HCT116 (cell line): ENCODE data around the gene CFAP61. TPM values are rescaled to one million over a fixed set of nuclear protein-coding genes. Genes with fewer than 3 reads are reported as not detected.
A peak's percentile ranks its signal among the peaks of the same experiment; 100 is the strongest.

Experiments used
- ATAC-seq: fragments of 200-7000 bp; cut with Tn5 transposase; 2 replicates; pipeline ENCODE4 v1.9.1; 2020; ENCODE audit warnings: mild to moderate bottlenecking, moderate library complexity
- BruUV-seq: library from RNA; stranded (reverse); fragments of 400-500 nt; replicated peaks from 2 replicates; lab custom pipeline; 2021; lab: Mats Ljungman, UMichigan
- CTCF ChIA-PET: fragments of 300-600 bp; sonication (Branson Sonifier 250); formaldehyde crosslinking; loops from one replicate; lab custom pipeline; 2021; ENCODE audit warnings: antibody characterized with exemption; lab: Charles Lee
- POLR2A ChIA-PET: fragments of 300-600, 350-600 bp; sonication (Branson Sonifier 250); formaldehyde crosslinking; loops from one replicate; lab custom pipeline; 2021; ENCODE audit warnings: antibody characterized with exemption; lab: Charles Lee
- RAD21 ChIA-PET, 2 experiments: fragments of 300-600 bp; sonication (Branson Sonifier 250); formaldehyde crosslinking; loops; one replicate each; lab custom pipeline; 2023; ENCODE audit warnings: low total read pairs in 2 of 2; ENCODE audit not compliant: uncharacterized antibody in 2 of 2, unreplicated experiment in 2 of 2, low non-redundant PET in 1 of 2; lab: Charles Lee
- DNase-seq: peaks from one replicate; pipeline ENCODE4 v3.0.0-alpha.2; 2010; ENCODE audit warnings: low read depth, low spot score
- H2AFZ ChIP-seq: fragments of 200-600 bp; shearing (Covaris generic), sonication (generic); 2 replicates; pipeline ENCODE4 v1.6.1; 2017; ENCODE audit warnings: low read depth, mixed run types, mixed read lengths, antibody characterized with exemption, low read length; ENCODE audit not compliant: poor library complexity, severe bottlenecking
- H3K27ac ChIP-seq: 2 replicates; pipeline ENCODE4 v1.5.1; 2012; ENCODE audit warnings: low read depth, low read length
- H3K27me3 ChIP-seq: fragments of 200-600 bp; sonication (generic); 2 replicates; pipeline ENCODE4 v1.6.1; 2016; ENCODE audit warnings: mixed run types, low read length, mixed read lengths; ENCODE audit not compliant: insufficient read depth
- H3K36me3 ChIP-seq, 2 experiments: fragments of 200-500 bp in 1 of 2; fragments of 200-600 bp in 1 of 2; sonication (Bioruptor generic) in 1 of 2; sonication (generic) in 1 of 2; 2 replicates each; pipeline versions ENCODE4 v1.5.1 to v1.6.1; 2014 to 2016; ENCODE audit warnings: low read length in 2 of 2, inconsistent platforms in 1 of 2, mixed read lengths in 1 of 2, mixed run types in 1 of 2; ENCODE audit not compliant: insufficient read depth in 2 of 2, control insufficient read depth in 1 of 2
- H3K4me1 ChIP-seq, 2 experiments: fragments of 200-600 bp in 1 of 2; sonication (generic) in 1 of 2; 2 replicates each; pipeline versions ENCODE4 v1.5.1 to v1.6.1; 2012 to 2017; ENCODE audit warnings: low read length in 2 of 2, inconsistent platforms in 1 of 2, mild to moderate bottlenecking in 1 of 2, mixed read lengths in 1 of 2, mixed run types in 1 of 2, moderate library complexity in 1 of 2; ENCODE audit not compliant: insufficient read depth in 2 of 2, control insufficient read depth in 1 of 2
- H3K4me2 ChIP-seq: fragments of 200-600 bp; sonication (generic); 2 replicates; pipeline ENCODE4 v1.6.1; 2017; ENCODE audit warnings: mixed run types, low read length, mixed read lengths
- H3K4me3 ChIP-seq, 2 experiments: fragments of 200-600 bp in 1 of 2; sonication (generic) in 1 of 2; replicated peaks in 1 of 2; 2 replicates each; pipeline ENCODE4 v1.5.1; 2011 to 2016; ENCODE audit warnings: low read length in 2 of 2, control low read depth in 1 of 2, low read depth in 1 of 2, mild to moderate bottlenecking in 1 of 2, mixed read lengths in 1 of 2, mixed run types in 1 of 2
- H3K79me2 ChIP-seq: fragments of 200-600 bp; sonication (generic); 2 replicates; pipeline ENCODE4 v1.6.1; 2017; ENCODE audit warnings: mild to moderate bottlenecking, mixed run types, low read length, moderate library complexity, mixed read lengths; ENCODE audit not compliant: insufficient read depth
- H3K9ac ChIP-seq: fragments of 200-600 bp; sonication (generic); 2 replicates; pipeline ENCODE4 v1.6.1; 2016; ENCODE audit warnings: low read length, mixed read lengths
- H3K9me2 ChIP-seq: fragments of 200-600 bp; sonication (generic), shearing (Covaris generic); 2 replicates; pipeline ENCODE4 v1.6.1; 2017; ENCODE audit warnings: mixed run types, mild to moderate bottlenecking, moderate library complexity; ENCODE audit not compliant: insufficient read depth
- H3K9me3 ChIP-seq, 2 experiments: fragments of 200-500 bp in 1 of 2; fragments of 200-600 bp in 1 of 2; sonication (Bioruptor generic) in 1 of 2; sonication (generic) in 1 of 2; 2 replicates each; pipeline ENCODE4 v1.6.1; 2014 to 2017; ENCODE audit warnings: low read length in 2 of 2, mixed read lengths in 2 of 2, inconsistent platforms in 1 of 2, low read depth in 1 of 2, mild to moderate bottlenecking in 1 of 2, mixed run types in 1 of 2, moderate library complexity in 1 of 2; ENCODE audit not compliant: control insufficient read depth in 1 of 2, insufficient read depth in 1 of 2
- H4K20me1 ChIP-seq: fragments of 200-600 bp; sonication (generic), shearing (Covaris generic); 2 replicates; pipeline ENCODE4 v1.6.1; 2017; ENCODE audit warnings: mixed run types, mild to moderate bottlenecking, moderate library complexity; ENCODE audit not compliant: insufficient read depth
- ATF3 ChIP-seq: IDR thresholded peaks from 2 replicates; pipeline ENCODE4 v1.6.1; 2012
- CBX3 ChIP-seq: IDR thresholded peaks from 2 replicates; pipeline ENCODE4 v1.6.1; 2012; ENCODE audit warnings: low read depth
- CTCF ChIP-seq, 3 experiments: fragments of 200-600 bp in 1 of 3; sonication (generic) in 1 of 3; IDR thresholded peaks in 2 of 3; conservative IDR thresholded peaks in 1 of 3; 2 replicates each; pipeline ENCODE4 v1.5.1; 2012 to 2017; ENCODE audit warnings: low read depth in 2 of 3, low read length in 2 of 3, antibody characterized with exemption in 1 of 3, borderline replicate concordance in 1 of 3, control low read depth in 1 of 3, mild to moderate bottlenecking in 1 of 3, mixed read lengths in 1 of 3, mixed run types in 1 of 3, moderate library complexity in 1 of 3; ENCODE audit not compliant: insufficient read depth in 1 of 3
- EGR1 ChIP-seq: IDR thresholded peaks from 2 replicates; pipeline ENCODE4 v1.6.1; 2012; ENCODE audit warnings: low read depth
- ELF1 ChIP-seq: IDR thresholded peaks from 2 replicates; pipeline ENCODE4 v1.6.1; 2012; ENCODE audit warnings: low read depth, borderline replicate concordance
- EZH2 ChIP-seq: fragments of 200-600 bp; sonication (generic); IDR thresholded peaks from 2 replicates; pipeline ENCODE4 v1.6.1; 2017; ENCODE audit warnings: antibody characterized with exemption, mixed run types
- EZH2phosphoT487 ChIP-seq: fragments of 200-600 bp; IDR thresholded peaks from 2 replicates; pipeline ENCODE4 v1.6.1; 2018; ENCODE audit warnings: antibody characterized with exemption, borderline replicate concordance
- FOSL1 ChIP-seq: IDR thresholded peaks from 2 replicates; pipeline ENCODE4 v1.6.1; 2012; ENCODE audit warnings: low read depth
- JUND ChIP-seq: IDR thresholded peaks from 2 replicates; pipeline ENCODE4 v1.6.1; 2012
- MAX ChIP-seq: IDR thresholded peaks from 2 replicates; pipeline ENCODE4 v1.6.1; 2012
- POLR2A ChIP-seq: IDR thresholded peaks from 2 replicates; pipeline ENCODE4 v1.7.0; 2011; ENCODE audit warnings: borderline replicate concordance; ENCODE audit not compliant: insufficient read depth, insufficient read length; ENCODE audit errors: extremely low read depth
- SIN3A ChIP-seq: IDR thresholded peaks from 2 replicates; pipeline ENCODE4 v1.6.1; 2012; ENCODE audit warnings: low read depth
- SP1 ChIP-seq: IDR thresholded peaks from 2 replicates; pipeline ENCODE4 v1.6.1; 2012; ENCODE audit warnings: low read depth
- SRF ChIP-seq: IDR thresholded peaks from 2 replicates; pipeline ENCODE4 v1.6.1; 2012; ENCODE audit warnings: low read depth
- TCF7L2 ChIP-seq: IDR thresholded peaks from 2 replicates; pipeline ENCODE4 v1.7.0; 2011; ENCODE audit warnings: borderline replicate concordance, inconsistent platforms; ENCODE audit not compliant: insufficient read depth, insufficient read length; ENCODE audit errors: extremely low read depth
- YY1 ChIP-seq: IDR thresholded peaks from 2 replicates; pipeline ENCODE4 v1.6.1; 2011; ENCODE audit warnings: low read length, low read depth, moderate library complexity, mild to moderate bottlenecking; ENCODE audit not compliant: insufficient replicate concordance; ENCODE audit errors: extremely low read depth
- ZBTB33 ChIP-seq: IDR thresholded peaks from 2 replicates; pipeline ENCODE4 v1.6.1; 2011; ENCODE audit warnings: mild to moderate bottlenecking, low read length, moderate library complexity; ENCODE audit not compliant: insufficient replicate concordance; ENCODE audit errors: extremely low read depth
- ZFX ChIP-seq: fragments of 450-650 bp; IDR thresholded peaks from 2 replicates; pipeline ENCODE4 v1.6.1; 2017
- ZNF274 ChIP-seq: fragments of 200-500 bp; sonication (Bioruptor generic); IDR thresholded peaks from 2 replicates; pipeline ENCODE4 v1.6.1; 2014; ENCODE audit warnings: mild to moderate bottlenecking, low read depth, low read length, inconsistent platforms
- intact Hi-C: fragments of 100-400 bp; cut with micrococcal nuclease; formaldehyde crosslinking; loops from 2 replicates; pipeline ENCODE4 v1.10.0; 2022
- total RNA-seq: library from RNA; stranded (reverse); gene quantifications from one replicate; pipeline ENCODE4 v1.2.1, GENCODE V29; 2021; ENCODE audit not compliant: unreplicated experiment

CFAP61 gene
- total RNA-seq, 1 experiment from 2014 or later: 1.7 TPM

GRCh38 chr20:20083807-20084206 lies 31.5 kb downstream of the CFAP61 start (continued):
- TF ChIP-seq ATF3: no peak

GRCh38 chr20:20084296-20084752 lies 32.0 kb downstream of the CFAP61 start:
- Histone ChIP-seq H3K27me3 (peaks cover 11% of the 10 kb centered on the region; the same call in 1 of the 2 replicates), H3K9me2 (no peaks in the 10 kb centered on the region), H4K20me1 (no peaks in the 10 kb centered on the region), H3K9ac (no peak overlapping the region), H3K79me2 (no peaks in the 10 kb centered on the region), H3K27ac (no peak overlapping the region), H3K4me2 (peak overlapping the region; percentile 34), H3K9me3 (no peaks in the 10 kb centered on the region), H2AFZ (no peak overlapping the region), H3K4me1 (no peaks in the 10 kb centered on the region), H3K36me3 (no peaks in the 10 kb centered on the region), H3K4me3 (no peak overlapping the region)
- POLR2A ChIA-PET: no interaction called here
- TF ChIP-seq YY1 (no peak), SRF (no peak), EGR1 (no peak), CTCF (IDR thresholded peaks at IDR 0.05 in 2 of 3, conservative IDR thresholded peaks at IDR 0.05 in 1 of 3; ENCODE audit: borderline replicate concordance in 1 of 3, insufficient read depth in 1 of 3, low read depth in 2 of 3, low read length in 2 of 3) (no peak), ELF1 (no peak), ZNF274 (no peak), EZH2phosphoT487 (no peak), SP1 (no peak), JUND (no peak), FOSL1 (no peak), CBX3 (no peak), EZH2 (no peak), ZFX (no peak), POLR2A (no peak), ZBTB33 (no peak), MAX (no peak), ATF3 (no peak), TCF7L2 (no peak), SIN3A (no peak)
- BruUV-seq: no TSS peak
- DNase-seq (no peak), ATAC-seq (no peak)
- RAD21 ChIA-PET: no interaction called here
- intact Hi-C loops: loop anchor here (1.0 to 5.0 kb wide), 3 partner anchors 484 to 743 kb away; no protein-coding TSS in a partner anchor
- CTCF ChIA-PET: interaction anchor here (1.7 to 1.9 kb wide), 2 partner anchors 153 to 510 kb away, joined by 6 to 12 read pairs; no protein-coding TSS in a partner anchor
